Activated T-cell treated with anti-CD3 and anti-CD28 coated beads for 1 hour (primary cell): ENCODE results near the gene RHOH.

Source experiments
- DNase-seq: peaks from one replicate; pipeline ENCODE4 v3.0.0-alpha.2; 2020; ENCODE audit warnings: low read depth

RHOH gene

DNA sequence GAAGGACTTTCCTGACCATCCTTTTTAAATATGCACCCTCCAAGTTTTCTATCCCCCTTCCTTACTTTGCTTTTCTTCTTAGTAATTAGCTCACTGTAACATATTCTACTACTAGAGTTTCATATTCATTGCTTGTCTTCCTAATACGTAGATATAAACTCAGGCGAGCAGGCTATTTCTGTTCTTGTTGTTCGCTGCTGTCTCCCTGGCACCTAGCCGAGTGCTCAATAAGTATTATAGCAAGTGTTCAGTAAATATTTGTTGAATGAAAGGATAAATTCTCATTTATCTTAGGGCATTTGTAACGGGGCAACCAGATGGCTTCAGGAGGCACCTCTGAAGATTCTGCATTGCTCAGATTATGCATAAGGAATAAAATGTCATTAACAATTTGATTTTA is 6.8 kb upstream of the RHOH start:
- no peak for DNase-seq

DNA sequence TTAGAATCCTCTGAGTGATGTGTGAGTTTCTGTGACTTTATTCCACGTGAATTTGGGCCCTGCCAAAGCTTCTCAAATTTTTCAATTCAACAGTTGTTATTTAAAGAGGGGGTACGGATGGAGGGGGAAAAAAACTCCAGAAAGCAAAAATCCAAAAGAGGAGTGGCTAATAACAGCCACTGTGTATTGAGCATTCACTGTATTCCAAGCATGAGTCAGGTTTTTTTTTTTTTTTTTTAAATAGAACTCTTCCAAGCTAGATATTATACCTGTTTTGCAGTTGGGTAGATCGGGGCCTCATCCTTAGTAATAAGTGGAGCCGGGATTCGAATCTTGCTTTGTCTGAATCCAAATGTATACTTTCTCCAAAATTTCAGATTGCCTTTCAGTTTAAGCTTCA is 6.4 kb upstream of the RHOH start:
- no peak for DNase-seq

GRCh38 chr4:40190880-40191815 is 5.7 kb upstream of the RHOH start:
- no peak for DNase-seq

- DNase-seq: no peak
Measured at GRCh38 chr4:40192114-40193015, 4.5 kb upstream of the RHOH start.

DNA sequence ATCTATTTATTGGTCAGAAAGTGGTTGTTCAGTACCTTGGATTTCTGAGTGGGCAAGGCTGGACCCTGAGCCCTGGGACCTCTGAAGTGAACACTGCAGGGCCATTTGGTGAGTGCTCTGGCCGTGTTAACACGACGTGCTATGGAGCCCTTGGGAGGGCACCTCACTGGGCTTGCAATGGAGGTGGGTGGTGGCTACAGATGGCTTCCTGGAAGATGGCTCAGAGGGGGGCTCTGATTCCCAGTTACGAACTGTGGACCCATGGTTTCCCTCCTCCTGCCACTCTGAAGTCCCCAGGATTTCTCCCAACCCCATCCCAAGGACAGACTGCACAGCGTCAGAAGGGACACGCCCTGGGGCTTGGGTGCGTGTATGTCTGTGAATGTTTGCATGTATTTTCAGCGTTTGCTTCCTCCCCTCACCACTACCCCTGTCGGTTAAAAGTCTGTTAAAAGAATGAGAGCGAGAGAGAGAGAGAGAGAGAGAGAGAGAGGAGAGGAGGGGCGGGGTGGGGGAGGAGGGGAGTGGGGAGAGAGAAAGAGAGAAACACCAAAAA is 3.7 kb upstream of the RHOH start:
- no peak for DNase-seq

DNA sequence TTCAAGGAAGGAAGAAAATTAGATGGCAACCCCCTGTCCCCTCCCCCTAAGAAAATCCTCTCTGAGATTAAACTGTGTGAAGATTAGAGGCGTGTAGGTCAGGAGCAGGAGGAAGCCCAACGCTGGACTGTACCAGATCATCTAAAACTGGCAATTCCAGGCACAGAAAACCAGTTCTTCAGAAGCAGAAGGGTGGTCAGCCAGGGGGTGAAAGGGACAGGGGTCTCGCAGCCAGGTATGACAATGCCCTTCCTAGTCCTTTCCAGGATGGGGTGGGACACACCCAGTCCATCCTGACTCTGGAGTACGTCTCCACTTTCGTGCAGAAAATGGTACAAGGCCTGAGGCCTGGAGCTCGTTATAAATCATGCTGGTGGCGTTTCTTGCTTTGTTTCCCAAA is 3.3 kb upstream of the RHOH start:
- DNase-seq: no peak

- no peak for DNase-seq
Measured at GRCh38 chr4:40194602-40195161, 2.1 kb upstream of the RHOH start.

GRCh38 chr4:40195182-40196177 is 1.4 kb upstream of the RHOH start:
- DNase-seq: no peak

DNA sequence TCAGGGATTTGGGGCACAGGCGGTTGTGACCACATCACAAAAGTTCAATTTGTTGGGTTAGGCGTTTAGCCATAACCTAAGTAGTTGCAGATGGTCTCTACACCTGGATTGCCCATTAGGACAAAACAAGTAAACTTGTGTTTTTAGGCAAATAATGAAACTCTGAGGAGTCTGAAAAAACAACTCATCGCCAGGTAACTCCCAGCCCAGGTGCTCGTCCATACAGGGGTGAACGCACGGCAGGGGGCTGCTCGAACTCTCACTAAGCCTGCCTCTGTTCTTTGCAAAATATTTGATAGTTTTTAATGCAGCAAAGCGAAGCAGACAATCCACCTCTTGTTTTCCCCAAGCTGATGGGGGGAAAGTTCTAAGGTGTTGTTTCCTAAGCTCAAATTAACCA is 559 bp upstream of the RHOH start:
- DNase-seq: no peak

DNA sequence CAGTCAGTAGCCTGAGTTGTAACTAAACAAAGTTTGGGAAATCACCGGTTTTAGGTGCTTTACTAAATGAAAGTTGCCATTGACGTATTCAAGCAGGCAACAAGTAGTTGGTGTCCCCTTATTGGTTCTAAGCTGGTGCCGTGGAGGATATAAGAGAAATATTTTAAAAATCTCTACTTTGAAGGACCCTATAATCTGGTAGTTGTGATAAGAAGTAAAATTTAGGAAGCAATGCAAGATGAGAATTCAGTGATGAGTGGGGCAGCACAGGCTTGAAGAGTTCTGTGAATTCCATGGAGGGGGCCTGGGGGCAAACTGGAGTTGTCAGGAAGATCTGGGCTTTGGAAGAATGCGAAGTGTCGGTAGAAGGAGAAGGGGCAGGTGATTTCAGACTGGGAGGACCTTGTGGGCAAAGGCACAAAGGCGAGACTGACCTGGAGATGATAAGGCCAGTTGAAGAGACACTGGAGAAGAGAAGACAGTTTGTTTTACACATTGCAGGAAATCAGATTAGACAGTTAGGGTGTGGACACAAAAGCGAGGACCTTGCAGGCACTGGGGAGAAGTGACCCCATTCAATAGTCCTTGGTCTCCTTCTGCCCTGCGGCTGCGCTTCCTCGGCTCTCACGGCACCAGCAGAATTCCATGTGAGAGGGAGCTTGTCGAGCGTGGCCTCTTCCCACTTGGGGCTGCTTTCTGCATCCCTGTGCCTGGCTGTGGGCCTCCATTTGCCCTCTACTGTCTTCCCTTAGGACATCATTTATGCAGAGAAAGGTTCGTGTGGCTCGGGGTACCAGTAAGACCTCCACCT is 1.3 kb downstream of the RHOH start:
- no peak for DNase-seq

DNA sequence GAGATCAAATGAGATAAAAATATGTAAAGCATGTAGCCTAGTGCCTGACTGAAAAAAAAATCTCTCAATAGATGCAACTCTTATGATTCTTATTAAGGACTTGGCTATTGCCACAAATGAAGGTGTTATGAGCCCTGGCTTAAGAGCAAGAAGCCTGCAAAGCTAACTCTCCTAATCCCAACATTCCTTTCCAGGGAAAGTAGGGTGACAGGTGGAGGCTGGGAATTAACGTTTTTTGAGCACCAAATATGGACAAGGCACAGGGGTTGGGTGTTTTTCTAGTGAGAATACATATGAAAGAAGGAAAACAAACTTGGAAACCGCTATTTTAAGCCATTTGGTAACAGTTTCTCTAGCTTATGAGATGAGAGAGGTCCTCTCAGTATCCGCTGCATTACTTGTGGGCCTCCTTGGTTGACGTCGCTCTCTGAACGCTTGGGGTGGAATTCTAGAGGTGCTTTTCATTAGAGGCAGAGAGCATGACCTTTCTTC is 2.4 kb downstream of the RHOH start:
- no peak for DNase-seq

DNA sequence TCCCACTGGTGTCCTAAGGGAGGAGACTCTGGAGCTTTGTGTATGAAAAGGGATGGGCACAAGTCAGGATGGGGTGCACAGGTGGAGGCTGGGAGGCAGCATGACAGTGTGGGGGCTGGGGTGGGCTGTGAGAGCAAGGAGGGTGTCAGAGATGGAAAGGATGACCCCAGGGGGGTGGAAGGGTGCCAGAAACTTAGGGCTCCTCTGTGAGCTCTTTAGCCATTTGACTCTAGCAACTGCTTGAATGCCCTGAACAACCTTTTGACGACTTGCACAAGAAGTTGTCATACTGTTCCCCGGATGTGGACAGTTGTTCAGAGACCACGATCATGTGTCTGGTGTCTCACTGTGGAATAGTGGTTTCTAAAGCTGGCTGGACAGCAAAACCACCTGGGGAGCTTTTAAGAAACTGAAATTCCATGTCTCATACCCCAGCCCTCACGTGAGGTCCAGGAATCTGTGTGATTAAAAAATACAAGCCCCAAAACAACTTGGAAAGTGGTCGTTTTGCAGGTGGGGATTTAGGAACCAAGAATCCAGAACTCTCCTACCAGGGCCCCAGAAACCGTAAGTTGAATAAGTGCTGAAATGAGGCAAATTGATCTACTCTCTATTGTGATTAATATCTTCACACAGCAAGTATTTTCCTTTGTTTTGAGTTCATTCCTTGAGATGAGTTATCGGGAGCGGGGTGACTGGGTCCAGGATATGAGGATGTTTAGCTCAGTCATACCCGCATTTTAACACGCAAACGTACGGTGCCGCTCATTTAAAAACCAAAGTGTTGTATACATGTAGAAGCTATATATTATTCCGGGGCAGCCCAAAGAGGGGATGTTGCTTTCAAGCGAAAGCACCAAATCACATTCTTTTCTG is 3.4 kb downstream of the RHOH start:
- DNase-seq: no peak

DNA sequence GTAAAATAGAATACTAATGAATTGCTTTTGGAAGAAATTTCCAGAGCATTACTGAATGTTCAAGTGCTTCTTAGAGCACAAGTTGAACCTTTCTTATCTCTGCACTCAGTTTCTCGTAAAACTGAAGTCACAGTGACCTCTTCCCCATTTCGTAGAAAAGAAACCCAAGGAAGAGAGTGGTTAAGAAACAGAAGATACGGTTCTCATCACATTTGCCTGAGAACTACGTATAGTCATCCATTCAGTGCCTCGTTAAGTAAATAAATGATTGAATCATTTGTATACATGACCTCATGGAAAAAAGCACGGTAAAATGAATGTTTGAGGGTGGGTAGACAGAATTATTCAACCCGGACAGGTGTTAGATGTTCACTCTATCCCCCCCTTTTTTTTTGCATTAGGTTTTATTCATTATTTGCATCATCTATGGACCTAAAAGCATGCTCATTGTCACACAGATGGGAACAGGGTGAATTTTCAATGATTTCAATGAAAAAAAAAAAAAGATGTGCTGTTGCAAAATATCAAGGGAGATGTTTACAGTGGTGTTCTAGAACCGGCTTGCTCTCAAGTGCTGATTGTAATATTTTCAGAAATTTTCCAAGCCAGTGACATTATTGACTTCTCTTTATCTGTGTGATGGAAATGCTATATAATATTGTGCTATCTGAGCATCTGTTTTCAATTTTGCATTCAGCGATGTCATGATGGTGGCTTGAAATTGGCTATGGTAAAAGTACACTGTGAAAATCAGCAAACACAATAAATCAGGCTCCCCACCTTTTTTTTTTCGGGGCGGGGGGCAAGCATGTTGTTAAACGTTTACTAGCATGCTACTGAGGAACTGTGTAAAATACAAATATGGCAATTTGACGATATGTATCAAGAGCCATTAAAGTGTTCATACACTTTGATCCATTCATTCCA is 4.3 kb downstream of the RHOH start:
- DNase-seq: no peak

DNA sequence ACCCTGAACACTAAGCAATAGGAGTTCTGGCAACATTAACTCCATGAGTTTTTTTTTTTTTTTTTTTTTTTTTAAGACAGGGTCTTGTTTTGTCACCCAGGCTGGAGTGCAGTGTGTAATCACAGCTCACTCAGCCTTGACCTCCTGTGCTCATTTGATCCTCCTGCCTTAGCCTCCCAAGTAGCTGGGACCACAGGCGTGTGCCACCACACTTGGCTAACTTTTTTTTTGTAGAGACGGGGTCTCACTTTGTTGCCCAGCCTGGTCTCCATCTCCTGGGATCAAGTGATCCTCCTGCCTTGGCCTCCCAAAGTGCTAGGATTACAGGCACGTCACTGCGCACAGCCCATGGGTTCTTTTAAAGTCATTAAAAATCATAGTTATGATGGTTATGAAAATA is 5.1 kb downstream of the RHOH start:
- no peak for DNase-seq

- no peak for DNase-seq
Measured at GRCh38 chr4:40202474-40202873, 5.6 kb downstream of the RHOH start.

DNA sequence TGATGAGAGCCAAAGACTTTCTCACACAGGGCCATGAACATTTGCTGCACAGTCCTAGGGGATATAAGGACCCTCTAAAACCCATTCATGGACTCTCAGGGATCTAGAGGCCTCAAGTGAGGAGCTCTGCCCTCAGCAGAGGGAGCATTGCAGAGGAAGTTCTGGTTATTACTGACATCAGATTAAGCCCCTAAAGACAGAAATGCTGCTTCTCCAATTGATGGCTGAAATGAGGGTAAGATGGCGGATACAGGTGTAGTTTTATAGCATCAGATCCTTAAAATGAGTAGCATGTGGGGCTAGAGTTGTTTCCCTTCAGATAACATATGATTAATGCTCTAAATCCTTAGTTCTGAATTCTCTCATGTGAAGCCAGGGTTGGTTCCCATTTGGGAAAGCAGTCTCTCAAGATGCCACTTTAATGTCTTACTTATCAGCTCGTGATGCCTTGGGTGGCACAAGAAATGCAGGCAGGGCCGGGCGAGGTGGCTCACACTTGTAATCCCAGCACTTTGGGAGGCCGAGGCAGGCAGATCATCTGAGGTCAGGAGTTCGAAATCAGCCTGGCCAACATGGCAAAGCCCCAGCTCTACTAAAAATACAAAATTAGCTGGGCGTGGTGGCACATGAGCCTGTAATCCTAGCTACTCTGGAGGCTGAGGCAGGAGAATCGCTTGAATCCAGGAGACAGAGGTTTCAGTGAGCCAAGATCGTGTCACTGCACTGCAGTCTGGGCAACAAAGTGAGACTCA is 7.9 kb downstream of the RHOH start:
- DNase-seq: no peak
